Ovary (tissue), 10 donors: ENCODE results near the gene PACC1. TPM values are rescaled to one million over a fixed set of nuclear protein-coding genes. Genes with fewer than 3 reads are reported as not detected.

Experiments used
- DNase-seq, 5 donors: peaks; one replicate each; pipeline ENCODE4 v3.0.0-alpha.2; 2019 to 2020
- H3K27ac ChIP-seq, 2 donors: fragments of 200-600 bp; one replicate each; pipeline versions ENCODE4 v1.5.1 to v1.8.0; 2019 to 2022
- H3K27me3 ChIP-seq: fragments of 200-600 bp; one replicate; pipeline ENCODE4 v1.8.0; 2022
- H3K36me3 ChIP-seq: fragments of 200-600 bp; sonication (generic); one replicate; pipeline ENCODE4 v1.5.1; 2019
- H3K4me1 ChIP-seq: one replicate; pipeline ENCODE4 v1.8.1; 2013; ENCODE audit warnings: mild to moderate bottlenecking, moderate library complexity; ENCODE audit not compliant: insufficient read depth
- H3K4me3 ChIP-seq: fragments of 200-600 bp; sonication (generic); one replicate; pipeline ENCODE4 v1.5.1; 2017
- H3K9me3 ChIP-seq, 2 donors: fragments of 200-600 bp in 1 of 2; sonication (generic) in 1 of 2; one replicate each; pipeline versions ENCODE4 v1.5.1 to v1.8.1; 2013 to 2019; ENCODE audit warnings: mild to moderate bottlenecking in 1 of 2, moderate library complexity in 1 of 2
- EP300 ChIP-seq: sonication (generic); formaldehyde crosslinking; IDR thresholded peaks from one replicate; pipeline ENCODE4 v1.6.1; 2017; ENCODE audit warnings: antibody characterized with exemption
- POLR2A ChIP-seq: fragments of 450-650 bp; IDR thresholded peaks from one replicate; pipeline ENCODE4 v1.6.1; 2017; ENCODE audit warnings: antibody characterized with exemption, mild to moderate bottlenecking, moderate library complexity
- WGBS, 3 donors: extraction: QIAGEN DNeasy Blood & Tissue Kit in 1 of 3; methylation state at CpG; one replicate each; pipeline versions ENCODE4 v1.1.5 to v1.1.7; 2013 to 2017; 5-methylcytosine and 5-hydroxymethylcytosine counted together
- intact Hi-C, 4 donors: fragments of 100-400 bp; cut with DNase I; formaldehyde crosslinking; loops; one replicate each; pipeline versions ENCODE4 v1.11.0 to v1.15.1; 2022 to 2023
- long read RNA-seq, 3 donors: library from polyadenylated mRNA in 2 of 3; unstranded in 2 of 3; transcript quantifications; one replicate each; pipeline ENCODE4 v2.0.0 and lab custom pipeline, GENCODE V29; 2021 to 2026
- polyA plus RNA-seq, 2 donors: library from polyadenylated mRNA; stranded (reverse); fragments of 200-250 nt in 1 of 2; fragments of 350-450 nt in 1 of 2; fragmentation: Illumina TruSeq in 1 of 2; extraction: RNeasy Lipid Tissue Mini Kit (QIAGEN cat#74804) in 1 of 2; gene quantifications; one replicate each; pipeline ENCODE4 v1.2.3, GENCODE V29; 2013 to 2014
- total RNA-seq, 7 donors: library from RNA; depleted of rRNA in 2 of 7; stranded (reverse); fragments of >200 nt in 2 of 7; fragmentation: NEBNext Ultra II Directional in 3 of 7; extraction: Animal tissue kit (Norgen Biotek cat#: 25700) in 3 of 7; gene quantifications; one replicate each; pipeline versions ENCODE4 v1.1.0 to v1.2.4, GENCODE V29; 2016 to 2023
- TF ChIP-seq, protein P1 (sequence below), 3 donors: fragments of 450-650 bp in 2 of 3; fragments of 200-600 bp in 1 of 3; IDR thresholded peaks; one replicate each; pipeline versions ENCODE4 v1.5.1 to v1.8.0; 2016 to 2022; ENCODE audit warnings: antibody characterized with exemption in 3 of 3, mild to moderate bottlenecking in 1 of 3
- donor health status: DM: no; HTN: no; CAD: no; lungs with moderate emphysema.
- donor health status: DM: no; HTN: no; CAD: no.
- donor health status: Bipolar disorder and iron deficiency.
- donor health status: DM: yes; HTN: yes; CAD: no.
- donor health status: DM: no; HTN: no; CAD: no.
- donor health status: DM: yes; HTN: yes; CAD: no.

Gene PACC1
- total RNA-seq, result 1 to 10 TPM; 2.3 to 4.2 (median 2.9) TPM
- 1 to 10 TPM; 1.9 to 9.5 TPM for polyA plus RNA-seq
- long read RNA-seq, donor 1, transcript TMEM206-201 (8 exons, 2,475 nt), result major isoform, 20 of 24 reads
- long read RNA-seq, donor 1, partial matches to known transcripts, result 1 of 24 reads
- long read RNA-seq, donor 1, other reads (novel, unspliced or antisense), result 3 of 24 reads
- long read RNA-seq, donor 2, transcript TMEM206-201 (8 exons, 2,475 nt), result major isoform, 11 of 11 reads
- long read RNA-seq, donor 2, partial matches to known transcripts, result 0 of 11 reads
- long read RNA-seq, donor 2, other reads (novel, unspliced or antisense), result 0 of 11 reads
- long read RNA-seq, donor 3, partial matches to known transcripts, result 0 of 4 reads
- long read RNA-seq, donor 3, other reads (novel, unspliced or antisense), result 0 of 4 reads

DNA sequence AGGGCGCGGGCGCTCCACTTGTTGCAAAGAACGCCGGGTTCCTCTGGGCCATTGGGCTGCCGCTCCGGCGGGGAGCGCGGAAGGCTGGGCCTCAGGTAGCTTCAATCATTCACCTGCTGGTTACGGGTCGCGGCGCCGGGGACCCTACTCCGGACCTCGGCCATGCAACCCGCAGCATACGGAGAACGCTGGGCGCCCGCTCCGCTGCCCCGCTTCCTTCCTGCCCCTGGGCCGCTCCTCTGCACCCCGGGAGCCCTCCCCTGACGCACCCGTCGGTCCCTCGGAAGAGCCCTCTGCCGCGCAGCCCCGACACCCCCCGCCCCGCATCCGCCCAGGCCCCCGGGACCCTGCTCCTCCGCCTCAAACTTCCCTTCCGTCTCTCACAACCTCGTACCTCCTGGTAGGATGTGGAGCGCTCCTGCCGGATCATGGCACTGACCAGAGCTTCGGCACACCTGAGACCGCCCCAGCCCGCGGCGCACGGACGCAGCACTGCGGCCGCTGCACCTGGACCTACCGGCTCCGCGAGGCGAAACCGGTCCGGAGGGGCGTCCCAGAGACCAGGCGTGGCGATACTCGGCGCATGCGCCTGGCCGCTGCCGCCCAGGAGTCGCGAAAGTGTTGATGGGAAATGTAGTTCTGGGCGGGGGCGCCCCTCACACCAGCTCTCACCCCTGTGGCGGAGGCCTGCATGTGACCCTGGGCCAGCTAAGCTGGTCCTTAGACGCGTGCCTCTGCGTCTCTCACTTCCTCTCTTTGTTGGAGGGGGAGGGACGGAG, at the start of gene PACC1:
TSS of gene PACC1 (minus strand) at position 559 of the 779 bp plus-strand sequence. CDS start at position 430, 129 bp downstream.
- no peaks in the 10 kb centered on the region for H3K27me3 ChIP-seq
- no peaks in the 10 kb centered on the region for H3K36me3 ChIP-seq
- TF ChIP-seq EP300 (no peak), POLR2A (no peak)
- TF ChIP-seq, protein P1, sequence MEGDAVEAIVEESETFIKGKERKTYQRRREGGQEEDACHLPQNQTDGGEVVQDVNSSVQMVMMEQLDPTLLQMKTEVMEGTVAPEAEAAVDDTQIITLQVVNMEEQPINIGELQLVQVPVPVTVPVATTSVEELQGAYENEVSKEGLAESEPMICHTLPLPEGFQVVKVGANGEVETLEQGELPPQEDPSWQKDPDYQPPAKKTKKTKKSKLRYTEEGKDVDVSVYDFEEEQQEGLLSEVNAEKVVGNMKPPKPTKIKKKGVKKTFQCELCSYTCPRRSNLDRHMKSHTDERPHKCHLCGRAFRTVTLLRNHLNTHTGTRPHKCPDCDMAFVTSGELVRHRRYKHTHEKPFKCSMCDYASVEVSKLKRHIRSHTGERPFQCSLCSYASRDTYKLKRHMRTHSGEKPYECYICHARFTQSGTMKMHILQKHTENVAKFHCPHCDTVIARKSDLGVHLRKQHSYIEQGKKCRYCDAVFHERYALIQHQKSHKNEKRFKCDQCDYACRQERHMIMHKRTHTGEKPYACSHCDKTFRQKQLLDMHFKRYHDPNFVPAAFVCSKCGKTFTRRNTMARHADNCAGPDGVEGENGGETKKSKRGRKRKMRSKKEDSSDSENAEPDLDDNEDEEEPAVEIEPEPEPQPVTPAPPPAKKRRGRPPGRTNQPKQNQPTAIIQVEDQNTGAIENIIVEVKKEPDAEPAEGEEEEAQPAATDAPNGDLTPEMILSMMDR (IDR thresholded peaks at IDR 0.05), result no peak
- H3K27ac ChIP-seq, result no peak within 1 kb of the TSS
- peak; percentile 81 to 89 (median 86) for DNase-seq
- H3K4me1 ChIP-seq, result peaks cover 1% of the 10 kb centered on the region
- 1% methylated on average over 68 to 74 of the region's 74 CpGs for WGBS, 3 donors
- H3K9me3 ChIP-seq, result no peaks in the 10 kb centered on the region
- intact Hi-C loops, result no loop called here
- H3K4me3 ChIP-seq, result peak within 1 kb of the TSS; percentile 79

DNA sequence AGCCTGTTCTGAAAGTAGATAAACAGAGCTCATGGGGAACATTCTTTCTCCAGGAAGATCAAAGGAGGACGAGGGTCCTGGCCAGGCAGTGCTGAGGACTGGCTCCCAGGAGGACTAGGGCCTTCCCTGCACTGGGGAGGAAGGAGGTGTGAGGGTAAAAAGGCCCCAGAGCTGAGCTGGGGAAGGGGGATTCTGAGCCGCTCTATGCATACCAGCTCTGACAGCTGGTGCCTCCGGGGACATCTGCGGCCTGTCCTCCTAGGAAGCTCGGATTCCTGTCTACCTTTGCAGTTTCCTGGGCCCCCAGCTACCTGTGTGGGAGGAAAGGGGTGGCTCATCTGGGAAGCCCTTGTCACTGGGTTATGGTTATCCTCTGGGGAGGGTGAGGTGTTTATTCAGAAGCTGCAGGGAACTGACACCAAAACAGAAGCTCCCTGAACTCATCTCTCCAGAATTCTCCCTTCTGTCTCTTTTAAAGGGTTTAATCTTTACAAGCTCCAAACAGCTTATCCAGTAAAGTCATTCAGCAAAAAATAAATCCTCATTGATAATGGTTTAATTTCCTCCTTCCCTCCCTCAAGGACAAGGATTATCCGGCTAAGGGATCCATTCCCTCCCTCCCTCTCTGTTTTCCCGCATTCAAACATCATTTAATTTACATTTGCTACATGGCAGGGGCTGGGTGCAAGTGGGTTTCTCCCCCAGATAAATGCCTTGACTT, 49.0 kb upstream of the PACC1 start:
- H3K36me3 ChIP-seq, result no peaks in the 10 kb centered on the region
- intact Hi-C loops, result loop anchor here in 1 of 4 donors (10.0 kb wide), 1 partner anchor 779 kb away; no protein-coding TSS in a partner anchor
- H3K27ac ChIP-seq, result no peak overlapping the region
- H3K4me1 ChIP-seq, result no peaks in the 10 kb centered on the region
- H3K27me3 ChIP-seq, result no peaks in the 10 kb centered on the region
- DNase-seq, result no peak
- no peaks in the 10 kb centered on the region for H3K9me3 ChIP-seq
- 66 to 73% (median 73%) methylated on average over 7 of the region's 7 CpGs for WGBS, 3 donors
- no peak overlapping the region for H3K4me3 ChIP-seq
- TF ChIP-seq, protein P1 (IDR thresholded peaks at IDR 0.05), result no peak
- no peak for TF ChIP-seq EP300
- no peak for TF ChIP-seq POLR2A

DNA sequence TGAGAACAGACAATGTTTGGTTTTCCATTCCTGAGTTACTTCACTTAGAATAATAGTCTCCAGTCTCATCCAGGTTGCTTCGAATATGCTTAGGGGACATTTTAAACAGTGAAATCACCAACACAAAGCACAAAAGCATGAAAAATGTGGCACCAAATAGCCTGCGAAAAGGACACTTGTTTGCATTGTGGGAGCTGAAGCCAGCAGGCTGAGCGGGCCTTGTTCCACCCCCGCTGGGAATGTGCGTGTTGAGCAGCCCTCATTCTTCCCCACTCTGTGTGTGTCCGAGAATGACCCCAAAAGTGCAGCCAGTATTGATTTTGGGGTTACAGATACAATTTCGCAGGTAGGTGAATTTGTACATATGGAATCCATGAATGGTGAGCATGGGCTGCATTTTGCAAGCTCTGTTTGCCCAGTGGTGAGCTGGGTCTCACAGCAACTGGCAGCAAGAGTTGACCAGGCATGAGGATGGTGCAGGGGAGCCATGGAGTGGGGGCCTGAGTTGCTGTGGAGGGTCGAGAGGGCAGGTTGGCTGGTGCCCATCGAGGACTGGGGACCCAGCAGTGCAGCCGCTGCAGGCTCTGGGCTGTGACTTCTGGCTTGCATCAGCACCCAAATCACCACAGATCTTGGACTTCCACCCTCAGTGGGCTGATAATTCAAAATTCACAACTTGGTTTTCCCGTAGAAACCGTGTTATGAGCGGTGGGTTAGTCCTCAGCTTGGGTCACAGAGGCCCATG, 47.4 kb upstream of the PACC1 start:
- no peak for DNase-seq
- Histone ChIP-seq H3K9me3 (no peaks in the 10 kb centered on the region), H3K4me3 (no peak overlapping the region), H3K27ac (no peak overlapping the region), H3K27me3 (no peaks in the 10 kb centered on the region), H3K4me1 (no peaks in the 10 kb centered on the region), H3K36me3 (no peaks in the 10 kb centered on the region)
- 88 to 92% (median 88%) methylated on average over 13 of the region's 13 CpGs for WGBS, 3 donors
- intact Hi-C loops, result loop anchor here in 1 of 4 donors (10.0 kb wide), 1 partner anchor 777 kb away; no protein-coding TSS in a partner anchor
- TF ChIP-seq, protein P1 (IDR thresholded peaks at IDR 0.05), result no peak
- TF ChIP-seq EP300 (no peak), POLR2A (no peak)
